Activated CD4-positive, CD25-positive, alpha-beta regulatory T cell treated with anti-CD3 and anti-CD28 coated beads, Interleukin-2, amount 50 U/mL, for 16 hours (primary cell): ENCODE results near the gene PIK3R5.

Source experiments
- DNase-seq: peaks from one replicate; pipeline ENCODE4 v3.0.0-alpha.2; 2020; ENCODE audit warnings: low read depth, low spot score

PIK3R5 gene

DNA sequence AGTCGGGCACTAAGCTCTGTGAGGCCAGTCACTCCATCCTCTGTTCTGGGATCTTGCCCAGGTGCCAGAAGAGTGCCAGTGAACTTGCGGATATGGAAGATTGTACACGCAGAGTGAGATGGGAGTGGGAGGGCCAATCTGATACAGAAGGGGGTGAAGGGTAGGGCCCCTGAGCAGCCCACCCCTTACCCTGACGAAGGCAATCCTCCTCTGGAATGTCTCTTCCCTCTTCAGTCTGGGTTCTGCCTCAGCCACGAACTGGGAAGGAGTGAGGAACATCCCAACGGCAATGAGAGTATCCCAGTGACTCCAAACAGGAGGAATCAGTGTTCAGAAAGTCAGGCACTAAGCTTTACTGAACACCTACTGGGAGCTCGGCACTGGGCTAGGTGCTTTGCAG lies 86.1 kb downstream of the PIK3R5 start:
- no peak for DNase-seq

DNA sequence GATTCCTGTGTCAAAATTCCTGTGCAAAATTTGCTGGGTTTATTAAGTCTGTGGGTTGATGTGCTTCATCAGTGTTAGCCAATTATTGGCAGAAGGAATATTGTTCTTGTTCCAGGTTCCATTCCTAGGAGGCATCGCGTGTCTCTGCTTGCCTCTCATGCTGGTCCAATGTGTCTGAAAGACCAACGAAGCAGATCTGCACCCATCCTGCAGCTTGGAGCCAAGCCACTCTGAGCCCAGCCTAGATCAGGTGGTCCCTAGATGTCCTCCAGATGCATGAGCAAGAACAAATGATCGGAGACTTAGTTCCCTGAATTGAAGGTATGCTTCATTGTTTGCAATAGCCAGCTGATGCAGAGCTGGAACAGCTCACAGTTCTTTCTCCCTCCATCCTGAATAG lies 87.5 kb downstream of the PIK3R5 start:
- no peak for DNase-seq

DNA sequence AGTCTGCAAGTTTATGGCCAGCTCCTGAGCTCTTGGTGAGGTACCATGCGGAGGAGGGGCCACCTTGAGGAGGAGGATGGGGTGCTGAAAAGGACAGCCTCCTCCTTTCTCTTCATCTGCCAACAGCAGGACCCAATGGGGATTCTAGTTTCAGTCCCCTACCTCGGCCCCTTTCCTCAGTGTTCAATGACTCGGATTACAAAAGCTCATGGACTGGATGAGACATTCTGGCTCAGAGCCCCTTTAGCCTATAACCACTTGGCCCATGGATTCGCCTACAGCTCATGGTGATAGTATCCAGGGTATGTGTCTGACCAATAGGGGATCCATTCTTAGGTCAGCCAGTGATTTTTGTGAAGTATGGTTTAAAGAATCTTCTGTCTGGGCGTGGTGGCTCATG lies 89.5 kb downstream of the PIK3R5 start:
- DNase-seq: no peak

DNA sequence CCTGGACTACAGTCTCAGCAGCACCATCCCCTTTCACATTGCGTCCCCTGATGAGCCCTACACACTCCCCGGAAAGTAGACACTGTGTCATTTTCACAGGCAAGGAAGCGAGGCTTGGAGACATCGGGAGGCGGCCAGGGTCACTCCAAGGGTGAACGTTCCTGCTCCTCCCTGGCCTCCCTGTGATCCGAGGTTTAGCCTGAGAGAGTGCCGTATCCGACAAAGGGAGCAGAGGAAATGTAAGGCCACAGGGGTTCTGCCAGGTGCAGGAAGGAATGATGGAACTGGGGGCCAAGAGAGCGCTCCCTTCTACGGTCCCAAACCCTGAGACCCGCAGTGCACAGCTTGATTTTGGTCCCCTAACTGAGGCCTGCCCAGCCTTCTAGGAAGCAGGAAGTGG lies 90.1 kb downstream of the PIK3R5 start:
- DNase-seq: no peak

DNA sequence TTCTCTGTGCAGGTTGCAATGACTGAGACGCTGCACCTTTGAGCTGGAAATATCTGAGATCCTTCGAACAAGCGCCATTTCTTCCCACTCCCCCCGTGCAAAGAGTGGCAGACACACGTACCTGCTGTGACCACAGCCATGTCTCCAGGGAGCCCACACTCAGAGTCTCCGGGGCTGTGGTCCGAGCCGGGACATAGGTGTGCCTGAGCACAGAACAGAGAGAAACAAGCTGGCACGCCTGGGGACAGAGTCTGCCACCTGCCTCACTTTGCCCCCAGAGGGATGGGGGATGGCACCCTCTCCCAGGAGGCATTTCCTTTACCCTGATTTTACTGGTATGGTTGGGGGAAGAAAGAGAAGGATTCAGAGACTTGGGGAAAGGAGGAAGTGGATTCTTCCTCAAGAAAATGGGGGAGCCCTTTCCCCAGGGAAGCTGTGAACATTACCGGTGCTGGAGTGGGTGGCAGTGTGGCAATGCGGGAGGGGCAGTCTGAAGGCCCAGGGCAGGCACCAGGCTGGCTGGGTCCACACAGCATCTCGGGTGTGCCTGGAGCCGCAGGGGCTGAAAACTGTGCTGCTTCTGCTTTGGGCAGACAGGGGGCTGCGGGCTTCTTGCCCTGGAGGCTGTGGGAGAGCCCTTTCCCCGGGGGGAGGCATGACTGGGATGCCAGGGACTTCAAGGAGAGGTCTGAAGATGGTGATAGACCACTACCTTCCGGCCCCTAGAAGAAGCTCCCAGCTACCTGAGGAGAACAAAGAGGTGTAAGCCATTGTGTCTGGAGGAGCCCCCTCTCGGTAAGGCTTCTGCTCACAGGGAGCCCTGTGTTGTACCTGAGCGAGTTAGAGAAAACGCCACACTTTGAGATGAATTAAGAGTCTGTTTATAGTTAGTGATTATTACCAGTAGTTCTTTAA lies 91.4 kb downstream of the PIK3R5 start:
- DNase-seq: no peak

DNA sequence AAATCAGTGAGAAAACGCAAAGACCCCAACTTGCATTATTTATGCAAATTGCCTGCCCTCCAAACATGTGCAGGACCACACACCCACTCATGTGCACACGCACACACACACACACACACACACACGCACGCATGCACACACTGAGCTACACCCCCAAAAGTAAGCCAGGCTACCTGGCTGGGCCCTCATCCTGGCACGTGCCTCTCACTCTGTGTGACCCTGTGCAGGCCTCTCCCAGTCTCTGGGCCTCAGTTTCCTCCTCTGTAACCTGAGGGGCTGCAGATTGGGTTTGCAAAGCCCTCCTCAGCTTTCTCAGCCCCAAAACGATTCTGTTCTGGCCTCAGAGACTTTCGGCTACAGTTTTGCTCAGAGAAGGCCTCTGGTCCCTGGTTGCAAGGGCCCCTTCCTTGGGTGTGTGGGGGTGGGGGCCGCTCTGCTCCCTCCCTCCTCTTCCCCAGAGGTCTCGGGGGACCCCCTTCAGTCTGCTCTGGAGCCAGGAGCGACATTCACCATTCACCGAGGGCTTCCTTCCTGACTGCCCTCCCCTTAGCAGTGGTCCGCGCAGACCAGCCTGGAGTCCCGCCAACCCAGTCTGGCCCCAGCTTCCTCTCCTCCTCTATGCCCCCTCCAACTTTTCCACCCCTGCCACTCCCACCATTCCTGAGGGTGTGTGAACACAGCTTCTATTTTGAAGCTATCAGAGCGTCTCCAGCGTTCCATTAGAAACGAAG lies 92.6 kb downstream of the PIK3R5 start:
- no peak for DNase-seq

DNA sequence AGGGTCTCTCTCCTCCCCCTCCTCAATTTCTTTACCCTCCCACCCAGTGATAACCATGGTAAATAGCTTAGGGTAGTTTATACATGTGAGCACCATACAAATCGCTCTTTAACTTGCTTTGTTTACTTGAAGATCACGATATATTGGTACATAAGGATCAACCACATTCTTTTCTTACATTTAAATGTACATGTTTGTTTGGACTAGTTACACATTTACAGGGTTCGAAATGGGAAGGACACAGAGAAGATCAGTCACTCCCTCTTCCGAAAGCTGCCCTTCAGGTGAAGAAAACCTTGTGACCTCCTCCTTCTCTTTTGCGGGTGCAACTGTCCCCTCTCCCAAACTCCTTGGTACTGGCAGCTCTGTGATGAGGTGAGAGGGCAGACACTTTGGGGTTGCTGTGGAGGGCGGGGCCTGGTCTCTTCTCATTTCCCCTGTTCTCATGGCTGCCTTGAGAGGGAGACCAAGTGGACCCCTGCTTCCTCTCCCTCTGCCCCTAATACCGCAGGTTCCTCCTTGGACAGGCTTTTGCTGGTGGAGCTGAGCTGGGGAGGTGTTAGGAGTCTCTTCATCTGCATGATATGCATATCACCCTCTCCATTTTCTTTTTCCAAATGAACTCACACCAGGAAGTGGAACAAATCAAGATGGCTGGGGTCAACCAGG lies 93.3 kb downstream of the PIK3R5 start:
- no peak for DNase-seq

DNA sequence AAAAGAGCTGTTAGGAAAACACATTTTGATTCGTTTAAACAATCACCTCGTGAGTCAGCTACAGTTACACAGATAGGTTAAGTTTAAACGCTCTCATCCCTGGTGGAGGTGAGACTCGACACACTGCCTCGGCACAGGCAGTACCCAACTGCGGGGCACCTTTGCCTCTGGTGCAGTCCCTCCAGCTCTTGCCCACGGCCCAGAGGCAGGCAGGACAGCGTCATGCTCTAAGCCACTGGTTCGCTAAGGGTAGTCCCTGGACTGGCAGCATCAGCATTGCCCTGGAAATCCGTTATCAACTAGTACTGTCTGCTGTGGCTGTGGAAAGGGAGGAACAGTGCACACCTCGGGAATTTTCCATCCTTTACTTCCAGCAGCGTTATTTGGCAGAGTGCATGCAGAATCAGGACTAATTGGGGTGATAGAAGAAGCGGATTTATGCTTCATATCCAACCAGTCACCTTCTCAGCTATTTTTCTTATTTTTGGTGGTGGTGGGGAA lies 94.4 kb downstream of the PIK3R5 start:
- DNase-seq: no peak

DNA sequence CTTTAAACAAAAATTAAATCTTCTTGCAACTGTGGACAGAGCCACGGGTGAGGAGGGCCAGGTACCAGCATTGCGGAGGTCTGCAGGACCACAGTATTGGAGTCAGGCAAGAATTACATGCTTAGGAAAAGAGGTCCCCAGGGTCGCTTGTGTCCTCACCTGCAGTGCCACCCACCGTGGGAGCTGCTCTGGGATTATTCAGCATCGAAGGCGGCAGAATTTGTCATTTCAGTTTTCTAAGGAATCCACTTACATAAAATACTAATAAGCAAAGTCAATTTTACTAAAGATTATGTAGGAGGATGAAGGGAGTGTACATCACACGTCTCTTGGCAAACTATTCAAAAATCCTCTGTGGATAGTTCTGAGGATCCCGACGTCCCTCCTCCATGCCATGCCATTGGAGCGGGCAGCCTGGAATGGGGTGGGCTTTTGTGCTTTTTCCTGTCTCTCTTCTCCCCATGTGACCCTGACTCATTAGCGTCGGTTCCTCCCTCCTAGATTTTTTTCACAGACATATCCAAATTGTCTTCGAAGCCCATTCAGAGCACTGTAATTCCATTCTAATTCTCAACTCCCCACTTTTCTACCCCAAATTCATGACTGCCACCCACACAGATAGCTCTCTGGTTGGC lies 95.0 kb downstream of the PIK3R5 start:
- no peak for DNase-seq

DNA sequence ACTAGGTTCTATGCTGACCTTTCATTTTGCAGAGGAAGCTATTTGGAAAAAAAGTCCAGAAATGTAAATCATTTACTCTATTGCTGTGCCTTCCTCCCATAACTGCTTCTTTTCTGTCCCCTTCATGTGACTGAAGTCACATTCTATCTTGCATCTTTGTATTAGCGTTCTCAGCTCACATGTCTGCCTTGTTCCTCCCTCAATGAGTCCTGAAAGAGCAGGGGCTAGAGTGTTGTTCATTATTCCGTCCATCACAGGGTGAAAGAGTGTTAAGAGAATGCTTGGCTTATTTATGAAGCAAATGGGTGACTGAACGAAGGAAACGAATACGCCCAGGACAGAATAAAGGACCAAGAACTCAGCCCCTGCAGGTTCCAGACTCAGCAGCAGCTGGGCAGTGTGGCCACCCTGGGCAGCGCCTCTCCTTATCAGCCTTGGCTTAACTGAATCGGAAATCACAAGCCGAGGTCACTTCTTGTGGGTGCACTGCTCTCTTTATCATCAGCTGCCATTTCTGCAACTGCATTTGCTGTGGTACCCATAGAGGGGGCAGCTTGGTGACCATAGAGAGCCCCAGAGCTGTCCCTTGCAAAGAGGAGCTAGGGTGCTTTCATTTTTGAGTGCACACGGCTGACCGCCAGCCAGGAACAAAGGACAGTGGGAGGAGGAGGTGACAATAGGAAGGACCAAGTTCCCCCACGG lies 96.2 kb downstream of the PIK3R5 start:
- DNase-seq: no peak

DNA sequence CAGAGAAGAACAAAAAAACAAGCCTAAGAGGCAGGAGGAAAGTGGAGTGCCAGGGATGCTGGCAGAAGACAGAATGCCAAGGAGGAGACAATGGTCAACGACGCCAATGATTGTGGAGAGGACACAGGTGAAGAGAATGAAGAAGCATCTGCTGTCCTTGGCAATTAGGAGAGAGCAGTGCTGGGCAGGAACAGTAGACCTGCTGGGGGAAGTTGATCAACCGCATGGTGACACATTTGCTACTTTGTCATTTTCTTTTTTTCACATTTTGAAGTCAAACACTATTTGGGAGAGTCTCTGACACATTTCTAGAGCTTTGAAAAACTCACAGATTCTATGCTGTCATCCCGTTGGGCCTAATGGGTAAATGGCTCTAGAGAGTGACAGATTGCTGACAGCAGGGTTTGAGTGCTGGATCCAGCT lies 97.0 kb downstream of the PIK3R5 start:
- DNase-seq: no peak

DNA sequence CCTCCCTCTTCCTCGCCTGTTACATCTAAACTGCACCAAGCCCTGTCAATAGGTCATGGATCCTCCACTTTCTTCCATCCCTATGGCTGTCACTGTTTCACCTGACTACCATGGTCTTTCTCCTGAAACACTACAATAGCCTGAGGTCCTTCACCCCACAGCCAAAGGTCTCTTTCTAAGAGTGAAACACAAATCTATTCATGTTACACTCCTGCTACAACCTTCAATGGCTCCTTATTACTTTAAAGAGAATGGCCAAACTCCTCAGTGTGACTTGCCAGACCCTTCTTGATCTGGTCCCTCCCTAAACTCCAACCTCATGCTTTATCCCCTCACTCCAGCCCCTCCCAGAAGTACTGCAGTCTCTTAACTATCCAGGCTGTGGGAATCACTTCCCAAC lies 97.4 kb downstream of the PIK3R5 start:
- DNase-seq: no peak

DNA sequence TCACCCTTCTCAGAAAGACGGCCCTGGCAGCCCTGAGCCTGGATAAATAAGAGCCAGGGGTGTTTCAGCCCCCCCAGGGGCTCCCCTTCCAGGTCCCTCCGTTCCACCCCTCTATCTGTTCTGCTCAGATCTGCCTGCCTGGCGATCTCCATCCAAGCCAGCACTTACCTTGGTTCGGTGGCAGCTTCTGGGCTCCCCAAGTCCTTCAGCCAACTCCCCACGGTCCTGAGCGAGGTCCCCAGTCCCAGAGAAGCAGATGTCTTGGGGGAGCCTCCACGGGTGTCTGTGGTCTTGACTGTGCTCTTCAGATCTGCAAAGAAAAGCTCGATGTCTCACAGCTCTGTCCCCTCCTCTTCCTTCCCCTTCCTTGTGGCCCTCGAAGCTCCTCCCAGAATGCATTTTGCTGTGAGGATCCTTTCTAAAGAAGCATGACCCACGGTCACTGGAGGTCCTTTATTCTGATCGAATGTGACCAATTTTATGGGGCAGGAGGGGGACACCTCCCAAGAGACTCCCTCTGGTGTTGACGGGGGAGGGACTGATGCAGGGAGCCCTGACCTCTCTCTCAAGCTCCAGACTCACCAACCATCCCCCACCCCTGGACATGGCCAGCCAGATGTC lies 98.0 kb downstream of the PIK3R5 start, which contains the start of gene PIK3R6:
Gene PIK3R6, minus strand, starts transcription at position 314 of the 621 bp plus-strand sequence. CDS start 17,880 bp downstream, outside the sequence.
- no peak for DNase-seq

DNA sequence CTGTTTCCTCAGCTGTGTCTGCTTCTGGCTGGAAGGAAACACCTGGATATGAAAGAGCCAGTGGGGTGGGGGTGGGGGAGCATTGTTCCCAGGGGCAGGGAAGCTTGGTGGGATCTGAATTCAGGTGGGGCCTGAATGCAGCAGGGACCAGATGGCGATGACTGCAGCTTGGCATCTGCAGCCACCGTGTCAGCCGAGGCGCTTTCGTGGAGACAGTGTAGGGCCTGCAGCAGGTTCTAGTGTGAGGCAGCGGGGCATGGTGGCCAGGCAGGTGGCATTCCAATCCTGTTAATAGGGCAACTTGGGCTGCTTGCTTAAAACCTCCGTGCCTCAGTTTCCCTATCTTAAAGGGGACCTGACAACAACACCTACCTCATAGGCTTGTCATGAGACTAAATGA lies 99.7 kb downstream of the PIK3R5 start:
- DNase-seq: no peak

DNA sequence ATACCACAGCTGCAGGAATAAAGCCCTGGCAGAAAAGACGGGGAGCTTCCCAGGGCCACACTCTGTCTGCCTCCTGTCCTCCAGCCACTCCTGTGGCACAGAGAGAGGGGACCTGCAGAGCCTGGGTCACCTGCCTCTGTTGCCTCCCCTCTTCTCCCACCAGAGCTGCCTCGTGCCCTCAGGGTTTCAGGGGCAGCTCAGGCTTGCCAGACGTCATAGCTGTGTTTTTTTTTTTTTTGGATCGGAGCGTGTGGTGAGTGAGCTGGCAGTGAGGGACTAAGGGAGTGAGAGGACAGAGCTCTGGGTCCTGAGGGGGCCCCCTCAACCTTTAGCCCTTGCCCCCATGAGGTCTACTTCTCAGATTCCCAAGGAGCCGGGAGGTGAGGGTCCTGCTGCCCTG lies 100.1 kb downstream of the PIK3R5 start:
- DNase-seq: no peak

DNA sequence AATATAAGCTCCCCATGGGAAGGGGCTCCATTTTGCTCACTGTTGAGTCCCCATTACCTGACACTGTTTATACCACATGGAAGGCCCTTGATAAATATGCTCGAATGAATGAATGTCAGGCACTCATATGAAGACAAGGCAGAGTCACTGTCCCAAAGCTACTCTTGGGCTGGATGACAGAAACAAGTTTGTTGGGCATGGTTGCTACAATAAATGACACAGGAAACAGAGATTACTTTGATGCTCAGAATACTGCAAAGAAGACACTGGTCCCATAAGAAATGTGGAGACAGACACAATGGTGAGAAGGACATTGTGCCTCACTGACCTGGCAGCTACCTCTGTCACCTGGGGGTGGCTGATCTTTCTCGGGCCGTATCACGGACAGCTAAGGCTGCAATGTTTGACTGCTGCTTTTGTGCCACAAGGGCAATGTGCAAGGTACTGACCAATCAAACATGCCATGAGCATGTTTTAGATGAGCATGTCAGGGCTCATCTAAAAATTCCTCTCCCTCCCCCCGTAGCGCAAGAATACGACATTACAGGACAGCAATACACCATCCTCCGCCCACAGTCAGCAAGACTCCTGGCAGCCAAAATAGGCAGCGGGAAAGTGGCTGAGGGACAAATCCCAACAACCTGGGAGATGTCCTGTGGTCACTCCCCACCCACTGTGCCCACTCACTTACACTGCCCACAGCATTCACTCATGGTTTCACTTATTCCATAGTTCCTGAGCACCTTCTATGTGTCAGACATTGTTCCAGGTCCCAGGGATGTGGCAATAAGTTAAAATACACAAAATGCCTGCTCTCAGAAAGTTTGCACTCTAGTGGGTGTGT lies 103.1 kb downstream of the PIK3R5 start:
- no peak for DNase-seq

DNA sequence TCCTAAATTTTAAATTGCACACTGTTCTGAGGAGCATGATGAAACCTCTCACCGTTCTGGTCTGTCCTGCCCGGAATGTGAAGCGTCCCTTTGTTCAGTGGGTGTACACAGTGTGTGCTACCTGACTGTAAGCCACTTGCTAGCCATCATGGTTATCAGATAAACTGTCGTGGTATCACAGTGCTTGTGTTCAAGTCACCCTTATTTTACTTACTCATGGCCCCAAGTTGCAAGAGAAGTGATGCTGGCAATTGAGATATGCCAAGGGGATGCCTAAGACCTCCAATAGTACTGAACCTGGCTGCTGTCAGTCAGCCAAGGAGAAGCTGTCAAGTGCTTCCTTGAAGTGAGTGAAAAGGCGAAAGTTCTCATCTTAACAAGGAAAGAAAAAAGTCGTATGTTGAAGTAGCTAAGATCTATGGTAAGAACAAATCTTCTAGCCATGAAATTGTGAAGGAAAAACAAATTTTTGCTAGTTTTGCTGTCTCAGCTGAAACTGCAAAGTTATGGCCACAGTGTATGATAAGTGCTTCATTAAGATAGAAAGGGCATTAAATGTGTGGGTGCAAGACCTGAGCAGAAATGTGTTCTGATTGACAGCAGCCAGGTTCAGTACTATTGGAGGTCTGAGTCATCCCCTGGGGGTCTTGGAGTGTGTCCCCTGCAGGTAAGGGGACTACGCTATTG lies 103.9 kb downstream of the PIK3R5 start:
- no peak for DNase-seq

DNA sequence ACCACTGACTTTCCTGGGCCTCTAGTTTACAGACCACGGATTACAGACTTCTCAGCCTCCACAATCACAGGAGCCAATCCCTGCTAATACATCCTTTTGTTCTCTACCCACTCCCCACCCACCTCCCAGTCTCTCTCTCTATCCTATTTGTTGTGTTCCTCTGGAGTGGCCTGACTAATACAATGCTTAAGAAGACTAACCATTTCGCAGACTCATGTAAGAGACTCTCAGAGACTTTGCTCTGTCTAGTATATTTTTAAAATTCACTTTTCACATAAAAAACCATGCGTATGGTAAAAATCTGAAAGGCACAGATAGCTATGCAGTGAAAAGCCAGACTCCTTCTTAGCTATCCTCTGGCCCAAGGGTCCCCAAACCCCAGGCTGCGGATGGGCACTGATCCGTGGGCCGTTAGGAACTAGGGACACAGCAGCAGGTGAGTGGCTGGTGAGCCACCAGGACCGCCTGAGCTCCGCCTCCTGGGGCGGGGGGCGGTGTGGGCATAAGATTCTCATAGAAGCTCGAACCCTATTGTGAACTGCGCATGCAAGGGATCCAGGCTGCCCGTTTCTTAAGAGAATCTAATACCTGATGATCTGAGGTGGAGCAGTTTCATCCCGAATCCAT lies 105.6 kb downstream of the PIK3R5 start:
- DNase-seq: no peak
